HepG2 (cell line): Measurements from ENCODE around the gene ROS1. TPM values are rescaled to one million over a fixed set of nuclear protein-coding genes. Genes with fewer than 3 reads are reported as not detected.

ENCODE experiments used
- ATAC-seq: fragments of 200-7000 bp; cut with Tn5 transposase; 3 replicates; pipeline ENCODE4 v1.9.1; 2020; ENCODE audit warnings: mild to moderate bottlenecking, moderate library complexity
- BruUV-seq: library from RNA; stranded (reverse); fragments of 400-500 nt; replicated peaks from 2 replicates; lab custom pipeline; 2021; lab: Mats Ljungman, UMichigan
- CTCF ChIA-PET: fragments of 300-600 bp; formaldehyde crosslinking; extraction: SDS; loops from one replicate; lab custom pipeline; 2021; ENCODE audit warnings: low total read pairs, inconsistent platforms, low intra/inter-chr PET ratio; lab: Yijun Ruan, JAX
- POLR2A ChIA-PET: fragments of 350-600 bp; sonication (Branson Sonifier 250); formaldehyde crosslinking; loops from one replicate; lab custom pipeline; 2020; ENCODE audit warnings: antibody characterized with exemption, inconsistent platforms; lab: Yijun Ruan, JAX
- DNase-seq: peaks from one replicate; pipeline ENCODE4 v3.0.0-alpha.2; 2015; ENCODE audit warnings: low spot score
- FAIRE-seq: peaks from 3 replicates; lab custom pipeline; 2011; peaks lifted over from hg19 to GRCh38; lab: Jason Lieb, UNC
- H2AFZ ChIP-seq: one replicate; pipeline ENCODE4 v1.6.1; 2011; ENCODE audit warnings: low read length, inconsistent platforms
- H3K27ac ChIP-seq: fragments of 300-600 bp; 3 replicates; pipeline ENCODE4 v1.8.0; 2011; ENCODE audit warnings: mixed run types, mild to moderate bottlenecking, mixed read lengths, low read length, inconsistent platforms; ENCODE audit not compliant: insufficient read depth; ENCODE audit errors: extremely low read length
- H3K27me3 ChIP-seq, 2 experiments: fragments of 200-600 bp in 1 of 2; 2 replicates in 1 of 2; 3 replicates in 1 of 2; pipeline versions ENCODE4 v1.6.0 to v1.8.0; 2011; ENCODE audit warnings: low read length in 2 of 2, mild to moderate bottlenecking in 2 of 2, moderate library complexity in 2 of 2, inconsistent platforms in 1 of 2; ENCODE audit not compliant: insufficient read depth in 2 of 2, control insufficient read depth in 1 of 2
- H3K36me3 ChIP-seq, 2 experiments: fragments of 200-600 bp in 1 of 2; replicated peaks in 1 of 2; 2 replicates in 1 of 2; 3 replicates in 1 of 2; pipeline versions ENCODE4 v1.5.1 to v1.8.0; 2011; ENCODE audit warnings: low read length in 2 of 2, inconsistent platforms in 1 of 2; ENCODE audit not compliant: insufficient read depth in 2 of 2, control insufficient read depth in 1 of 2
- H3K4me1 ChIP-seq: 2 replicates; pipeline ENCODE4 v1.5.1; 2012; ENCODE audit warnings: low read length, inconsistent platforms; ENCODE audit not compliant: insufficient read depth
- H3K4me2 ChIP-seq: 2 replicates; pipeline ENCODE4 v1.6.0; 2011; ENCODE audit warnings: low read depth, low read length, inconsistent platforms
- H3K4me3 ChIP-seq, 3 experiments: fragments of 200-600 bp in 1 of 3; sonication (generic), shearing (Covaris generic) in 1 of 3; replicated peaks in 1 of 3; 2 replicates each; pipeline ENCODE4 v1.5.1; 2011 to 2016; ENCODE audit warnings: low read length in 3 of 3, inconsistent platforms in 2 of 3, low read depth in 2 of 3, mild to moderate bottlenecking in 2 of 3, control low read depth in 1 of 3, mixed read lengths in 1 of 3; ENCODE audit not compliant: insufficient read depth in 1 of 3
- H3K79me2 ChIP-seq: one replicate; pipeline ENCODE4 v1.6.1; 2011; ENCODE audit warnings: low read length, inconsistent platforms; ENCODE audit not compliant: insufficient read depth
- H3K9ac ChIP-seq: 2 replicates; pipeline ENCODE4 v1.6.0; 2011; ENCODE audit warnings: mild to moderate bottlenecking, low read depth, low read length, inconsistent platforms; ENCODE audit not compliant: insufficient read depth
- H3K9me3 ChIP-seq: 2 replicates; pipeline ENCODE4 v1.5.1; 2012; ENCODE audit warnings: mild to moderate bottlenecking, low read length
- H4K20me1 ChIP-seq: 2 replicates; pipeline ENCODE4 v1.6.0; 2011; ENCODE audit warnings: inconsistent platforms, mild to moderate bottlenecking, low read length, moderate library complexity; ENCODE audit not compliant: insufficient read depth
- CTCF ChIP-seq: sonication (generic); formaldehyde crosslinking; IDR thresholded peaks from 2 replicates; pipeline ENCODE4 v1.5.0; 2020; ENCODE audit warnings: mild to moderate bottlenecking, missing genetic modification reagents, moderate library complexity
- PAXIP1 ChIP-seq: sonication (generic); formaldehyde crosslinking; conservative IDR thresholded peaks from 2 replicates; pipeline ENCODE4 v1.4.0; 2020; ENCODE audit warnings: mild to moderate bottlenecking, missing genetic modification reagents, moderate library complexity
- PHB2 ChIP-seq: fragments of 450-650 bp; IDR thresholded peaks from 2 replicates; pipeline ENCODE4 v1.6.1; 2018; ENCODE audit not compliant: partially characterized antibody
- PRDM10 ChIP-seq: sonication (generic); formaldehyde crosslinking; IDR thresholded peaks from 2 replicates; pipeline ENCODE4 v1.4.0; 2020; ENCODE audit warnings: low read depth, missing genetic modification reagents
- RAD21 ChIP-seq: fragments of 450-650 bp; formaldehyde crosslinking; IDR thresholded peaks from 2 replicates; pipeline ENCODE4 v1.5.0; 2020; ENCODE audit warnings: mild to moderate bottlenecking
- RXRA ChIP-seq: sonication (generic); formaldehyde crosslinking; IDR thresholded peaks from 2 replicates; pipeline ENCODE4 v1.5.1; 2020; ENCODE audit warnings: missing genetic modification reagents
- SMC3 ChIP-seq: IDR thresholded peaks from 2 replicates; pipeline ENCODE4 v1.6.1; 2011; ENCODE audit warnings: low read length, improper control_type of control experiment
- TRIM22 ChIP-seq: fragments of 450-650 bp; IDR thresholded peaks from 2 replicates; pipeline ENCODE4 v1.6.1; 2017
- ZNF430 ChIP-seq: sonication (generic); formaldehyde crosslinking; IDR thresholded peaks from 2 replicates; pipeline ENCODE4 v1.9.0; 2021; ENCODE audit warnings: mild to moderate bottlenecking, missing genetic modification reagents
- ZNF770 ChIP-seq: sonication (generic); formaldehyde crosslinking; IDR thresholded peaks from 2 replicates; pipeline ENCODE4 v1.5.0; 2020; ENCODE audit warnings: mild to moderate bottlenecking, missing genetic modification reagents
- WGBS: methylation state at CpG from one replicate; pipeline ENCODE4 v1.1.6; 2017; ENCODE audit warnings: low lambda C conversion rate; 5-methylcytosine and 5-hydroxymethylcytosine counted together
- in situ Hi-C: cut with HindIII; loops from 2 replicates; pipeline ENCODE4 v1.10.0; 2017; ENCODE audit warnings: low pct_unique_long_range_greater_than_20kb; ENCODE audit not compliant: extremely low pct_ligation_motif_present
- intact Hi-C: fragments of 100-400 bp; cut with micrococcal nuclease; formaldehyde crosslinking; loops from one replicate; pipeline ENCODE4 v1.10.0; 2022; ENCODE audit not compliant: unreplicated experiment
- polyA plus RNA-seq, 8 experiments: library from polyadenylated mRNA; depleted of rRNA in 3 of 8; stranded (reverse) in 7 of 8; unstranded in 1 of 8; fragments of >200 nt; fragmentation: Illumina TruSeq in 4 of 8; extraction: Trizol in 4 of 8; gene quantifications; 2 replicates each; pipeline versions ENCODE4 v1.2.1 to v1.2.3, GENCODE V29; 2011 to 2016; ENCODE audit warnings: low read depth in 4 of 8, missing spikeins in 1 of 8, mixed read lengths in 1 of 8; ENCODE audit not compliant: insufficient read depth in 1 of 8
- total RNA-seq, 5 experiments: library from RNA; depleted of rRNA; stranded (reverse); fragments of >200 nt; fragmentation: Illumina TruSeq; extraction: Trizol; gene quantifications; 2 replicates each; pipeline ENCODE4 v1.2.3, GENCODE V29; 2016; ENCODE audit warnings: low read depth in 1 of 5

ROS1 gene
- total and polyA plus RNA-seq, 2 of the 13 experiments (the other 11 are each of a cell fraction or from before 2014, with no cell fraction given), result not detected

- no peak for TF ChIP-seq ZNF770 (CRISPR knock-in tag)
- no peak for TF ChIP-seq PHB2
- TF ChIP-seq TRIM22, result no peak
- TF ChIP-seq PAXIP1, result no peak
Measured at GRCh38 chr6:117326396-117326795, 99.3 kb downstream of the ROS1 start (continued).

GRCh38 chr6:117317261-117317660, 108.5 kb downstream of the ROS1 start:
- H3K27me3 ChIP-seq, result peaks cover 0 to 6% of the 10 kb centered on the region in 2 experiments; a peak in 1 of 5 replicates
- no peaks in the 10 kb centered on the region for H3K36me3 ChIP-seq
- H3K4me2 ChIP-seq, result no peak overlapping the region
- no TSS peak for BruUV-seq
- no peaks in the 10 kb centered on the region for H3K79me2 ChIP-seq
- ATAC-seq (peak; percentile 78), DNase-seq (peak; percentile 39), FAIRE-seq (no peak)
- no peak overlapping the region for H3K9ac ChIP-seq
- POLR2A ChIA-PET, result no interaction called here
- no peaks in the 10 kb centered on the region for H4K20me1 ChIP-seq
- no peaks in the 10 kb centered on the region for H3K9me3 ChIP-seq
- CTCF ChIA-PET, result interaction anchor here (1.6 kb wide), 1 partner anchor 345 kb away, joined by 7 read pairs; no protein-coding TSS in a partner anchor
- H3K4me1 ChIP-seq, result no peaks in the 10 kb centered on the region
- intact Hi-C loops (loop anchor here (1.0 to 10.0 kb wide), 3 partner anchors 36 to 432 kb away; no protein-coding TSS in a partner anchor), in situ Hi-C loops (loop anchor here (10.0 kb wide), 1 partner anchor 342 kb away; no protein-coding TSS in a partner anchor)
- H3K27ac ChIP-seq, result no peak overlapping the region
- no peak overlapping the region for H2AFZ ChIP-seq
- no peak overlapping the region for H3K4me3 ChIP-seq
- WGBS, result 3% methylated on average over 4 of the region's 4 CpGs
- peak; percentile 59 for TF ChIP-seq CTCF (CRISPR knock-in tag)
- peak; percentile 37; the same call in 1 of the 2 replicates for TF ChIP-seq SMC3
- TF ChIP-seq RXRA (CRISPR knock-in tag), result no peak
- TF ChIP-seq RAD21, result peak; percentile 15; the same call in 1 of the 2 replicates
- no peak for TF ChIP-seq ZNF430 (CRISPR knock-in tag)
- TF ChIP-seq PRDM10, result no peak
